Liver (tissue), 9 donors: ENCODE data around the gene CCDC136. TPM values are rescaled to one million over a fixed set of nuclear protein-coding genes. Genes with fewer than 3 reads are reported as not detected.

Experiments used
- DNase-seq: peaks from one replicate; pipeline ENCODE4 v3.0.0-alpha.2; 2017; ENCODE audit warnings: low spot score
- H3K27ac ChIP-seq, 2 donors: one replicate each; pipeline ENCODE4 v1.7.0; 2013; ENCODE audit warnings: inconsistent platforms in 2 of 2, low read length in 2 of 2, control low read depth in 1 of 2, low read depth in 1 of 2, mild to moderate bottlenecking in 1 of 2
- H3K27me3 ChIP-seq, 4 donors: one replicate each; pipeline versions ENCODE4 v1.6.1 to v1.7.0; 2013; ENCODE audit warnings: low read length in 3 of 4, inconsistent platforms in 1 of 4, mild to moderate bottlenecking in 1 of 4, moderate library complexity in 1 of 4; ENCODE audit not compliant: control insufficient read depth in 4 of 4, insufficient read depth in 4 of 4
- H3K36me3 ChIP-seq, 4 donors: one replicate each; pipeline versions ENCODE4 v1.6.1 to v1.7.0; 2013; ENCODE audit warnings: low read length in 3 of 4, mild to moderate bottlenecking in 3 of 4, low read depth in 1 of 4, moderate library complexity in 1 of 4; ENCODE audit not compliant: control insufficient read depth in 4 of 4, insufficient read depth in 3 of 4
- H3K4me1 ChIP-seq, 4 donors: one replicate each; pipeline versions ENCODE4 v1.6.1 to v1.7.0; 2013; ENCODE audit warnings: low read length in 3 of 4, mild to moderate bottlenecking in 3 of 4, moderate library complexity in 1 of 4; ENCODE audit not compliant: control insufficient read depth in 4 of 4, insufficient read depth in 4 of 4
- H3K4me3 ChIP-seq, 3 donors: one replicate each; pipeline versions ENCODE4 v1.6.1 to v1.7.0; 2013; ENCODE audit warnings: low read length in 3 of 3, control low read depth in 1 of 3, low read depth in 1 of 3, mild to moderate bottlenecking in 1 of 3
- H3K9ac ChIP-seq, 2 donors: one replicate each; pipeline ENCODE4 v1.7.0; 2013; ENCODE audit warnings: low read length in 2 of 2, mild to moderate bottlenecking in 2 of 2, moderate library complexity in 2 of 2, control low read depth in 1 of 2, low read depth in 1 of 2
- H3K9me3 ChIP-seq, 4 donors: one replicate each; pipeline versions ENCODE4 v1.6.1 to v1.7.0; 2013; ENCODE audit warnings: low read length in 3 of 4; ENCODE audit not compliant: control insufficient read depth in 4 of 4
- EGR1 ChIP-seq, 2 donors: IDR thresholded peaks; 2 replicates each; pipeline ENCODE4 v1.6.1; 2016 to 2018; ENCODE audit warnings: antibody characterized with exemption in 2 of 2, low read depth in 2 of 2
- FOXA1 ChIP-seq: IDR thresholded peaks from 2 replicates; pipeline ENCODE4 v1.6.1; 2016; ENCODE audit warnings: antibody characterized with exemption
- FOXA2 ChIP-seq: IDR thresholded peaks from 2 replicates; pipeline ENCODE4 v1.6.1; 2016; ENCODE audit warnings: antibody characterized with exemption
- GABPA ChIP-seq, 2 donors: IDR thresholded peaks in 1 of 2; conservative IDR thresholded peaks in 1 of 2; 2 replicates each; pipeline ENCODE4 v1.6.1; 2016; ENCODE audit warnings: antibody characterized with exemption in 2 of 2, mild to moderate bottlenecking in 1 of 2, moderate library complexity in 1 of 2
- HNF4G ChIP-seq: IDR thresholded peaks from 2 replicates; pipeline ENCODE4 v1.6.1; 2016; ENCODE audit warnings: antibody characterized with exemption
- JUND ChIP-seq, 2 donors: IDR thresholded peaks; 2 replicates each; pipeline ENCODE4 v1.6.1; 2016; ENCODE audit warnings: antibody characterized with exemption in 2 of 2
- MAX ChIP-seq: IDR thresholded peaks from 2 replicates; pipeline ENCODE4 v1.6.1; 2016; ENCODE audit warnings: antibody characterized with exemption
- NR2F2 ChIP-seq: IDR thresholded peaks from 2 replicates; pipeline ENCODE4 v1.6.1; 2016; ENCODE audit warnings: antibody characterized with exemption
- RXRA ChIP-seq, 2 donors: IDR thresholded peaks; 2 replicates each; pipeline ENCODE4 v1.6.1; 2017 to 2018; ENCODE audit warnings: antibody characterized with exemption in 2 of 2, mild to moderate bottlenecking in 1 of 2
- SP1 ChIP-seq: IDR thresholded peaks from 2 replicates; pipeline ENCODE4 v1.6.1; 2018; ENCODE audit warnings: antibody characterized with exemption, mild to moderate bottlenecking
- TAF1 ChIP-seq: conservative IDR thresholded peaks from 2 replicates; pipeline ENCODE4 v1.6.1; 2016; ENCODE audit warnings: antibody characterized with exemption, mild to moderate bottlenecking
- YY1 ChIP-seq: IDR thresholded peaks from 2 replicates; pipeline ENCODE4 v1.6.1; 2016; ENCODE audit warnings: antibody characterized with exemption, mild to moderate bottlenecking
- WGBS: extraction: QIAGEN DNeasy Blood & Tissue Kit; methylation state at CpG from one replicate; pipeline ENCODE4 v1.1.7; 2013; 5-methylcytosine and 5-hydroxymethylcytosine counted together
- polyA plus RNA-seq, 2 donors: library from polyadenylated mRNA; stranded (reverse) in 1 of 2; unstranded in 1 of 2; fragments of 200-250 nt in 1 of 2; fragments of >200 nt in 1 of 2; fragmentation: Nextera tagmentation in 1 of 2; extraction: Ambion mirVana in 1 of 2; gene quantifications; one replicate each; pipeline versions ENCODE4 v1.2.1 to v1.2.3, GENCODE V29; 2013 to 2015
- total RNA-seq, 2 donors: library from RNA; depleted of rRNA; stranded (reverse); fragments of >200 nt; gene quantifications; one replicate each; pipeline ENCODE4 v1.2.3, GENCODE V29; 2014
- TF ChIP-seq, protein P1 (sequence below): IDR thresholded peaks from 2 replicates; pipeline ENCODE4 v1.6.1; 2016; ENCODE audit warnings: antibody characterized with exemption, mild to moderate bottlenecking
- TF ChIP-seq, protein P2 (sequence below): IDR thresholded peaks from 2 replicates; pipeline ENCODE4 v1.6.1; 2016; ENCODE audit warnings: antibody characterized with exemption
- TF ChIP-seq, protein P3 (sequence below): fragments of 150-350 bp; IDR thresholded peaks from 2 replicates; pipeline ENCODE4 v1.5.1; 2017; ENCODE audit warnings: improper control_type of control experiment, low read depth, low read length; ENCODE audit not compliant: missing input control
- donor health status: healthy.
- donor health status: healthy.
- donor health status: healthy.
- donor health status: healthy.
- donor health status: healthy.

The CCDC136 gene
- total and polyA plus RNA-seq, 4 donors: 0.09 to 0.59 (median 0.22) TPM

GRCh38 chr7:128811631-128812430 is 20.1 kb downstream of the CCDC136 start:
- no peak overlapping the region for H3K27ac ChIP-seq
- H3K9me3 ChIP-seq: no peaks in the 10 kb centered on the region
- H3K4me3 ChIP-seq: no peak overlapping the region
- no peaks in the 10 kb centered on the region for H3K27me3 ChIP-seq
- H3K9ac ChIP-seq: no peak overlapping the region
- H3K36me3 ChIP-seq: no peaks in the 10 kb centered on the region
- WGBS: 94% methylated on average over 11 of the region's 11 CpGs
- TF ChIP-seq GABPA (IDR thresholded peaks at IDR 0.05 in 1 of 2, conservative IDR thresholded peaks at IDR 0.05 in 1 of 2) (no peak), HNF4G (no peak), NR2F2 (no peak), YY1 (no peak), SP1 (no peak), FOXA1 (no peak), TAF1 (no peak)
- TF ChIP-seq, protein P1, sequence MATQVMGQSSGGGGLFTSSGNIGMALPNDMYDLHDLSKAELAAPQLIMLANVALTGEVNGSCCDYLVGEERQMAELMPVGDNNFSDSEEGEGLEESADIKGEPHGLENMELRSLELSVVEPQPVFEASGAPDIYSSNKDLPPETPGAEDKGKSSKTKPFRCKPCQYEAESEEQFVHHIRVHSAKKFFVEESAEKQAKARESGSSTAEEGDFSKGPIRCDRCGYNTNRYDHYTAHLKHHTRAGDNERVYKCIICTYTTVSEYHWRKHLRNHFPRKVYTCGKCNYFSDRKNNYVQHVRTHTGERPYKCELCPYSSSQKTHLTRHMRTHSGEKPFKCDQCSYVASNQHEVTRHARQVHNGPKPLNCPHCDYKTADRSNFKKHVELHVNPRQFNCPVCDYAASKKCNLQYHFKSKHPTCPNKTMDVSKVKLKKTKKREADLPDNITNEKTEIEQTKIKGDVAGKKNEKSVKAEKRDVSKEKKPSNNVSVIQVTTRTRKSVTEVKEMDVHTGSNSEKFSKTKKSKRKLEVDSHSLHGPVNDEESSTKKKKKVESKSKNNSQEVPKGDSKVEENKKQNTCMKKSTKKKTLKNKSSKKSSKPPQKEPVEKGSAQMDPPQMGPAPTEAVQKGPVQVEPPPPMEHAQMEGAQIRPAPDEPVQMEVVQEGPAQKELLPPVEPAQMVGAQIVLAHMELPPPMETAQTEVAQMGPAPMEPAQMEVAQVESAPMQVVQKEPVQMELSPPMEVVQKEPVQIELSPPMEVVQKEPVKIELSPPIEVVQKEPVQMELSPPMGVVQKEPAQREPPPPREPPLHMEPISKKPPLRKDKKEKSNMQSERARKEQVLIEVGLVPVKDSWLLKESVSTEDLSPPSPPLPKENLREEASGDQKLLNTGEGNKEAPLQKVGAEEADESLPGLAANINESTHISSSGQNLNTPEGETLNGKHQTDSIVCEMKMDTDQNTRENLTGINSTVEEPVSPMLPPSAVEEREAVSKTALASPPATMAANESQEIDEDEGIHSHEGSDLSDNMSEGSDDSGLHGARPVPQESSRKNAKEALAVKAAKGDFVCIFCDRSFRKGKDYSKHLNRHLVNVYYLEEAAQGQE: no peak
- TF ChIP-seq, protein P2, sequence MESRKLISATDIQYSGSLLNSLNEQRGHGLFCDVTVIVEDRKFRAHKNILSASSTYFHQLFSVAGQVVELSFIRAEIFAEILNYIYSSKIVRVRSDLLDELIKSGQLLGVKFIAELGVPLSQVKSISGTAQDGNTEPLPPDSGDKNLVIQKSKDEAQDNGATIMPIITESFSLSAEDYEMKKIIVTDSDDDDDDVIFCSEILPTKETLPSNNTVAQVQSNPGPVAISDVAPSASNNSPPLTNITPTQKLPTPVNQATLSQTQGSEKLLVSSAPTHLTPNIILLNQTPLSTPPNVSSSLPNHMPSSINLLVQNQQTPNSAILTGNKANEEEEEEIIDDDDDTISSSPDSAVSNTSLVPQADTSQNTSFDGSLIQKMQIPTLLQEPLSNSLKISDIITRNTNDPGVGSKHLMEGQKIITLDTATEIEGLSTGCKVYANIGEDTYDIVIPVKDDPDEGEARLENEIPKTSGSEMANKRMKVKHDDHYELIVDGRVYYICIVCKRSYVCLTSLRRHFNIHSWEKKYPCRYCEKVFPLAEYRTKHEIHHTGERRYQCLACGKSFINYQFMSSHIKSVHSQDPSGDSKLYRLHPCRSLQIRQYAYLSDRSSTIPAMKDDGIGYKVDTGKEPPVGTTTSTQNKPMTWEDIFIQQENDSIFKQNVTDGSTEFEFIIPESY: no peak
- DNase-seq: no peak
- H3K4me1 ChIP-seq: no peaks in the 10 kb centered on the region

DNA sequence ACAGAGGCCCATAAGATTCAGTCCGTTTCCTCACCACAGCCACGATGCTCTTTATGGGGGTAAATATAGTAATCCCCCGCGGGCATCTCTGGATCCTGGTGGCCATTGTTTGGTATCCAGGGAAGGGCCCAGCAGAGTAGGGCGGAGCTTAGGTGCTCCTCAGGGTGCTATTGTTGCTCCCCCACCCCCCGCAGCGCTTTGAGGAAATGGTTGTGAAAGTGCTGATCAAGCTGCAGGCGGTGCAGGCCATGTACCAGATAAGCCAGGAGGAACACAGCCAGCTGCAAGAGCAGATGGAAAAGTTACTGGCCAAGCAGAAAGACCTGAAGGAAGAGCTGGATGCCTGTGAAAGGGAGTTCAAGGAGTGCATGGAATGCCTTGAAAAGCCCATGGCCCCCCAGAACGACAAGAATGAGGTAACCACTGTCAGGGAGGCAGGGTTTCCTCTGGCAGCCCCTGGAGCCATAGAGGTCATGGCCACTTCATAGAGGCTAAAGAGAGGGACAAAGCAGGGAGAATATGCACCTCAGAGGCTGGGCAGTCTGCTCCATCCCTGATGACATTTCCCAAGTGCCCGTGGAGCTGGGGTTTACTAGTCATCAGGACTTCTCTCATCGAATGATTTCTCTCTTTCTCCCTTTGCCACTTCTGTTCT is 20.9 kb downstream of the CCDC136 start:
- H3K9me3 ChIP-seq: no peaks in the 10 kb centered on the region
- no peak overlapping the region for H3K27ac ChIP-seq
- TF ChIP-seq SP1 (no peak), TAF1 (no peak), JUND (IDR thresholded peaks at IDR 0.05) (no peak), RXRA (IDR thresholded peaks at IDR 0.05) (no peak), FOXA2 (no peak), EGR1 (IDR thresholded peaks at IDR 0.05; ENCODE audit: low read depth in 2 of 2) (no peak), GABPA (IDR thresholded peaks at IDR 0.05 in 1 of 2, conservative IDR thresholded peaks at IDR 0.05 in 1 of 2) (no peak), MAX (no peak), YY1 (no peak), FOXA1 (no peak)
- TF ChIP-seq, protein P3, sequence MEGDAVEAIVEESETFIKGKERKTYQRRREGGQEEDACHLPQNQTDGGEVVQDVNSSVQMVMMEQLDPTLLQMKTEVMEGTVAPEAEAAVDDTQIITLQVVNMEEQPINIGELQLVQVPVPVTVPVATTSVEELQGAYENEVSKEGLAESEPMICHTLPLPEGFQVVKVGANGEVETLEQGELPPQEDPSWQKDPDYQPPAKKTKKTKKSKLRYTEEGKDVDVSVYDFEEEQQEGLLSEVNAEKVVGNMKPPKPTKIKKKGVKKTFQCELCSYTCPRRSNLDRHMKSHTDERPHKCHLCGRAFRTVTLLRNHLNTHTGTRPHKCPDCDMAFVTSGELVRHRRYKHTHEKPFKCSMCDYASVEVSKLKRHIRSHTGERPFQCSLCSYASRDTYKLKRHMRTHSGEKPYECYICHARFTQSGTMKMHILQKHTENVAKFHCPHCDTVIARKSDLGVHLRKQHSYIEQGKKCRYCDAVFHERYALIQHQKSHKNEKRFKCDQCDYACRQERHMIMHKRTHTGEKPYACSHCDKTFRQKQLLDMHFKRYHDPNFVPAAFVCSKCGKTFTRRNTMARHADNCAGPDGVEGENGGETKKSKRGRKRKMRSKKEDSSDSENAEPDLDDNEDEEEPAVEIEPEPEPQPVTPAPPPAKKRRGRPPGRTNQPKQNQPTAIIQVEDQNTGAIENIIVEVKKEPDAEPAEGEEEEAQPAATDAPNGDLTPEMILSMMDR: no peak
- H3K9ac ChIP-seq: no peak overlapping the region
- no peaks in the 10 kb centered on the region for H3K36me3 ChIP-seq
- DNase-seq: no peak
- no peaks in the 10 kb centered on the region for H3K27me3 ChIP-seq
- 52% methylated on average over 11 of the region's 11 CpGs for WGBS
- no peaks in the 10 kb centered on the region for H3K4me1 ChIP-seq
- H3K4me3 ChIP-seq: no peak overlapping the region
